Measurements from ENCODE around the gene BMP10.

DNA sequence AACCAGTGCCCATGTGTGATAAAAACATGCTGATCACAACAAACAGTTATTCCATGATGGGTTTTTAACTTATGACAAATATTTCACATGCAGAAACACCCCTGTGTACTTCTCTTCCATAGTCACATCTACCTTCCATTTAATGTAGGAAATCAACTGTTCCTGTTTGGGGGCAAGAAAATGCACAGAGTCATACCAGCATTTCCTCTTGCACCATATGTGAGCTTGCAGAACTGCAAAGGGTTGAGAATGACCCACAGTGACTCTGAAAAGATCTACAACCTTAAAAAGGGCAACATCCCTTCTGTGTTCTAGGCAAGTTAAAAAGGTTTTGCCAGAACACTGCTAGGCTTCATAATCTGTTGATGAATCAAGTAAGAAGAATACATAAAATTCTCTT lies 9.9 kb downstream of the BMP10 start:
- no peak for TF ChIP-seq CTCF (optimal IDR thresholded peaks at IDR 0.05 in 1 of 3, IDR thresholded peaks at IDR 0.05 in 1 of 3, conservative IDR thresholded peaks at IDR 0.05 in 1 of 3; ENCODE audit: extremely low read depth in 1 of 3, insufficient read depth in 2 of 3, low read length in 3 of 3)
- TF ChIP-seq EZH2 (IDR thresholded peaks at IDR 0.05; ENCODE audit: low read length) = no peak
